Measurements from ENCODE around the gene OVCH2. TPM values are rescaled to one million over a fixed set of nuclear protein-coding genes. Genes with fewer than 3 reads are reported as not detected.
"Not testable (repeated sequence)": the region's sequence is repeated elsewhere in the genome, so short reads cannot be mapped to it uniquely, and the experiment has no call there.

The OVCH2 gene, protein sequence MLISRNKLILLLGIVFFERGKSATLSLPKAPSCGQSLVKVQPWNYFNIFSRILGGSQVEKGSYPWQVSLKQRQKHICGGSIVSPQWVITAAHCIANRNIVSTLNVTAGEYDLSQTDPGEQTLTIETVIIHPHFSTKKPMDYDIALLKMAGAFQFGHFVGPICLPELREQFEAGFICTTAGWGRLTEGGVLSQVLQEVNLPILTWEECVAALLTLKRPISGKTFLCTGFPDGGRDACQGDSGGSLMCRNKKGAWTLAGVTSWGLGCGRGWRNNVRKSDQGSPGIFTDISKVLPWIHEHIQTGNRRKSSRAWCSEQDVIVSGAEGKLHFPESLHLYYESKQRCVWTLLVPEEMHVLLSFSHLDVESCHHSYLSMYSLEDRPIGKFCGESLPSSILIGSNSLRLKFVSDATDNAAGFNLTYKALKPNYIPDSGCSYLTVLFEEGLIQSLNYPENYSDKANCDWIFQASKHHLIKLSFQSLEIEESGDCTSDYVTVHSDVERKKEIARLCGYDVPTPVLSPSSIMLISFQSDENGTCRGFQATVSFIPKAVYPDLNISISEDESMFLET
- not detected for total RNA-seq

DNA sequence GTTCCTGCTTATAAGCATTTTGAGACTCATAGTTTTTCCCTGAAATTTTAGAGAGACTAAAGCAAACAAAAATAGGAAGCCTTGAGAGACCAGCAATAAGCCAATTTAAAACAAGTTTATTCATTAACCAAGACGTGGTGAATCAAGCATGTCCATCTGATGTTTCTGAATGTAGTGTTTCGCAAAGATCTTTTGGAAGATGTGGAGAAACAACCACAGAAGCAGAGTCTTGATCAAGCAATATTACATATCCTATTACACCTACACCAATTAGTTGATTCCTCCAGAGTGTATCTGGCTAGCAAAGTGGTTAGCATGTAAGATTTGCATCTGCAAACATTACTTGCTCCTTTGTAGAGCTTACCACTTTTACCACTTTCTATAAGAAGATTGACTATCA is at the start of gene OVCH2:
Gene OVCH2, minus strand, starts transcription at position 101 of the 400 bp plus-strand sequence. Its CDS starts 83 bp downstream, at position 18.
- H3K4me1 ChIP-seq = no peaks in the 10 kb centered on the region
- WGBS, 2 donors (ENCODE audit: low coverage in 1 of 2) = 66 to 75% methylated on average over 2 of the region's 2 CpGs

DNA sequence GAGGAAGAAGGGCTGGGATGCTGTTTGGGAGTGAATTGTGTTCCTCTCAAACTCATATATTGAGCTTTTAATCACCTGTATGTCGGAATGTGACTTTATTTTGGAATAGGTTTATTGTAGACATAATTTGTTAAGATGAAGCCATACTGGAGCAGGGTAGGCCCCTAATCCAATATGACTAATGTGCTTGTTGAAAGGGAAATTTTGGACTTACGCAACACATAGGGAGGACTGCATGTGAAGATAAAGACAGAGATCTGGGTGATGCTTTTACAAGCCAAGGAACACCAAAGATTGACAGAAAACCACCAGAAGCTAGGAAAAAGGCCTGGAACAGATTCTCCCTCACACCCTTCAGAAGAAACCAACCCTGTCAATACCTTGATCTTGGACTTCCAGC is 43.2 kb upstream of the OVCH2 start:
- Histone ChIP-seq H3K27ac (no peak overlapping the region), H3K4me3 (no peak overlapping the region), H3K36me3 (no peaks in the 10 kb centered on the region), H3K4me1 (no peaks in the 10 kb centered on the region), H3K27me3 (no peaks in the 10 kb centered on the region), H3K9me3 (no peaks in the 10 kb centered on the region)
- WGBS, 2 donors (ENCODE audit: low coverage in 1 of 2) = 79 to 83% methylated on average over 1 to 2 of the region's 2 CpGs
- no peak for ATAC-seq
- TF ChIP-seq POLR2AphosphoS5 (IDR thresholded peaks at IDR 0.05) (no peak), EP300 (IDR thresholded peaks at IDR 0.05) (no peak), POLR2A (IDR thresholded peaks at IDR 0.05) (no peak)
- TF ChIP-seq, protein P1, sequence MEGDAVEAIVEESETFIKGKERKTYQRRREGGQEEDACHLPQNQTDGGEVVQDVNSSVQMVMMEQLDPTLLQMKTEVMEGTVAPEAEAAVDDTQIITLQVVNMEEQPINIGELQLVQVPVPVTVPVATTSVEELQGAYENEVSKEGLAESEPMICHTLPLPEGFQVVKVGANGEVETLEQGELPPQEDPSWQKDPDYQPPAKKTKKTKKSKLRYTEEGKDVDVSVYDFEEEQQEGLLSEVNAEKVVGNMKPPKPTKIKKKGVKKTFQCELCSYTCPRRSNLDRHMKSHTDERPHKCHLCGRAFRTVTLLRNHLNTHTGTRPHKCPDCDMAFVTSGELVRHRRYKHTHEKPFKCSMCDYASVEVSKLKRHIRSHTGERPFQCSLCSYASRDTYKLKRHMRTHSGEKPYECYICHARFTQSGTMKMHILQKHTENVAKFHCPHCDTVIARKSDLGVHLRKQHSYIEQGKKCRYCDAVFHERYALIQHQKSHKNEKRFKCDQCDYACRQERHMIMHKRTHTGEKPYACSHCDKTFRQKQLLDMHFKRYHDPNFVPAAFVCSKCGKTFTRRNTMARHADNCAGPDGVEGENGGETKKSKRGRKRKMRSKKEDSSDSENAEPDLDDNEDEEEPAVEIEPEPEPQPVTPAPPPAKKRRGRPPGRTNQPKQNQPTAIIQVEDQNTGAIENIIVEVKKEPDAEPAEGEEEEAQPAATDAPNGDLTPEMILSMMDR (IDR thresholded peaks at IDR 0.05) = no peak

More for the DNA sequence above, at the start of gene OVCH2:
- TF ChIP-seq EP300 (IDR thresholded peaks at IDR 0.05) (no peak), POLR2A (IDR thresholded peaks at IDR 0.05) (no peak), POLR2AphosphoS5 (IDR thresholded peaks at IDR 0.05) (no peak)
- TF ChIP-seq, protein P1 (IDR thresholded peaks at IDR 0.05) = no peak
- Histone ChIP-seq H3K4me3 (no peak within 1 kb of the TSS), H3K9me3 (no peaks in the 10 kb centered on the region), H3K27me3 (peaks cover 12% of the 10 kb centered on the region), H3K27ac (no peak within 1 kb of the TSS), H3K36me3 (no peaks in the 10 kb centered on the region)
- ATAC-seq = no peak

DNA sequence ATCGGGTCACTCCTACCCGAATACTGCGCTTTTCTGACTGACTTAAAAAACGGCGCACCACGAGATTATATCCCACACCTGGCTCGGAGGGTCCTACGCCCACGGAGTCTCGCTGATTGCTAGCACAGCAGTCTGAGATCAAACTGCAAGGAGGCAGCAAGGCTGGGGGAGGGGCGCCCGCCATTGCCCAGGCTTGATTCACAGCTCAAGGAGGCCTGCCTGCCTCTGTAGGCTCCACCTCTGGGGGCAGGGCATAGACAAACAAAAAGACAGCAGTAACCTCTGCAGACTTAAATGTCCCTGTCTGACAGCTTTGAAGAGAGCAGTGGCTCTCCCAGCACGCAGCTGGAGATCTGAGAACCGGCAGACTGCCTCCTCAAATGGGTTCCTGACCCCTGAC is 28.5 kb upstream of the OVCH2 start:
- not testable (repeated sequence) for ATAC-seq, H3K4me3 ChIP-seq, H3K9me3 ChIP-seq, H3K27ac ChIP-seq, H3K36me3 ChIP-seq, H3K27me3 ChIP-seq, H3K4me1 ChIP-seq
- 58% methylated on average over 2 of the region's 14 CpGs; no CpG with 5 or more reads in 1 of the 2 donors for WGBS, 2 donors (ENCODE audit: low coverage in 1 of 2)

DNA sequence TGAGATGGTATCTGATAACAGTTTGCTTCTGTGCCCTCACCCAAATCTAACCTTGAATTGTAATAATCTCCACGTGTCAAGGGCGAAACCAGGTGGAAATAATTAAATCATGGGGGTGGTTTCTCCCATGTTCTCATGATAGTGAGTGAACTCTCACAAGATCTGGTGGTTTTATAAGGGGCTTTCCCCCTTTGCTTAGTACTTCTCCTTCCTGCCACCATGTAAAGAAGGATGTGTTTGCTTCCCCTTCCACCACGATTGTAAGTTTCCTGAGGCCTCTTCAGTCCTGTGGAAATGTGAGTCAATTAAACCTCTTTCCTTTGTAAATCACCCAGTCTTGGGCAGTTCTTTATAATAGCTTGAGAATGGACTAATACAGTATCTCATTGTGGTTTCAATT is 8.5 kb upstream of the OVCH2 start:
- Histone ChIP-seq H3K27ac (no peak overlapping the region), H3K9me3 (no peaks in the 10 kb centered on the region), H3K27me3 (no peaks in the 10 kb centered on the region), H3K36me3 (no peaks in the 10 kb centered on the region), H3K4me1 (no peaks in the 10 kb centered on the region), H3K4me3 (no peak overlapping the region)
- no peak for ATAC-seq
- TF ChIP-seq POLR2A (IDR thresholded peaks at IDR 0.05) (no peak), EP300 (IDR thresholded peaks at IDR 0.05) (no peak), POLR2AphosphoS5 (IDR thresholded peaks at IDR 0.05) (no peak)
- TF ChIP-seq, protein P1 (IDR thresholded peaks at IDR 0.05) = no peak
- 64 to 74% methylated on average over 3 of the region's 3 CpGs for WGBS, 2 donors (ENCODE audit: low coverage in 1 of 2)

DNA sequence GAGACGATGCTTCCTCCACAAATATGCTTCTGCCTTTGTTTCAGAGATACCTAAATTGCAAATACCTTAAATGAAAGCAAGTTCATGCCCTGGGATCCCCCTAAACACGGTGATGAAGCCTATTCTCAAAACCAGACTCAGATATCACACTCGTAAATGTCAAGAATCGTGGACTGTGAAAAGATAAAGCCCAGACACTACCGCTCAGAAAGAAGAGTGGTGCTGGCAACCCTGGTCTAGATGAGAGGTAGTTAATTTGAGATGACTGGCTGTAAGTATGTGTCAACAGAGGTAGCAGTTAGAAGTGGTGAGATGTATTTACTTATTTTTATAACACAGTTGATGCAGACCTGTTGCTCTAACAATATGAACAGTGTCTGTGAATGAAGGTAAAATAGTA is 2.5 kb downstream of the OVCH2 start:
- no peak for TF ChIP-seq POLR2A (IDR thresholded peaks at IDR 0.05)
- no peak for TF ChIP-seq POLR2AphosphoS5 (IDR thresholded peaks at IDR 0.05)
- TF ChIP-seq, protein P1 (IDR thresholded peaks at IDR 0.05) = no peak
- TF ChIP-seq EP300 (IDR thresholded peaks at IDR 0.05) = no peak
- WGBS, 2 donors (ENCODE audit: low coverage in 1 of 2) = 55 to 100% methylated on average over 2 to 4 of the region's 5 CpGs
- peaks cover 12% of the 10 kb centered on the region for H3K27me3 ChIP-seq
- H3K27ac ChIP-seq = no peak overlapping the region
- no peaks in the 10 kb centered on the region for H3K9me3 ChIP-seq
- no peak overlapping the region for H3K4me3 ChIP-seq
- no peaks in the 10 kb centered on the region for H3K36me3 ChIP-seq
- no peak for ATAC-seq
- no peaks in the 10 kb centered on the region for H3K4me1 ChIP-seq

All from gastroesophageal sphincter (tissue), 4 donors.